ENCODE measurements around the gene DHX40.

The DHX40 gene

DNA sequence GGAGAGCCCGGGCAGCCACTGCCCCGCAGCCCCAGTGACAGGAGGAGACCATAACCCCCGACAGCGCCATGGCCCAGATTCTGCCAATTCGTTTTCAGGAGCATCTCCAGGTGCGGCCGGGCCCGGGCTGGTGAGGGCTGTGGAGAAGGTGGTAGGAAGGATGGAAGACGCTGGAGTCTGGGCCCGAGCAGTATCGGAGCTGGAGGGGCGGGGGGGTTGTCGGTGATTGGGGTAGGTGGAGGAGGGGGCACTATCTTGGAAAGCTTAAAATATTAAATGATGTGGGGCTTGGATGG is 54.6 kb downstream of the DHX40 start:
- H2AFZ ChIP-seq (ENCODE audit: low read depth) = peak overlapping the region; percentile 50

GRCh38 chr17:59620518-59621259 is 55.3 kb downstream of the DHX40 start:
- Histone ChIP-seq H3K4me3 (IDR thresholded peaks at IDR 0.05; ENCODE audit: insufficient read depth, low read depth, low read length) (no peak overlapping the region), H2AFZ (ENCODE audit: low read depth) (no peak overlapping the region), H3K27me3 (ENCODE audit: insufficient read depth, low read depth) (no peaks in the 10 kb centered on the region), H3K4me1 (ENCODE audit: low read depth, poor library complexity, severe bottlenecking) (peaks cover 63% of the 10 kb centered on the region), H4K20me1 (ENCODE audit: insufficient read depth) (peaks cover 44% of the 10 kb centered on the region), H3K9ac (peak overlapping the region; percentile 93; the same call in 1 of the 2 replicates), H3K27ac (peak overlapping the region; percentile 94; the same call in 1 of the 2 replicates), H3K36me3 (ENCODE audit: insufficient read depth) (no peaks in the 10 kb centered on the region), H3K4me2 (peak overlapping the region; percentile 88), H3K79me2 (ENCODE audit: insufficient read depth, low read depth) (peaks cover 66% of the 10 kb centered on the region)
- TF ChIP-seq CTCF (conservative IDR thresholded peaks at IDR 0.05; ENCODE audit: low read depth, low read length) = no peak

More for the DNA sequence above, 54.6 kb downstream of the DHX40 start:
- H3K4me2 ChIP-seq = peak overlapping the region; percentile 55
- peaks cover 37% of the 10 kb centered on the region for H4K20me1 ChIP-seq (ENCODE audit: insufficient read depth)
- no peaks in the 10 kb centered on the region for H3K36me3 ChIP-seq (ENCODE audit: insufficient read depth)
- peaks cover 60% of the 10 kb centered on the region for H3K79me2 ChIP-seq (ENCODE audit: insufficient read depth, low read depth)
- H3K27me3 ChIP-seq (ENCODE audit: insufficient read depth, low read depth) = no peaks in the 10 kb centered on the region
- peak overlapping the region; percentile 94 for H3K27ac ChIP-seq
- H3K9ac ChIP-seq = peak overlapping the region; percentile 93
- no peak overlapping the region for H3K4me3 ChIP-seq (IDR thresholded peaks at IDR 0.05; ENCODE audit: insufficient read depth, low read depth, low read length)
- no peak for TF ChIP-seq CTCF (conservative IDR thresholded peaks at IDR 0.05; ENCODE audit: low read depth, low read length)
- peaks cover 57% of the 10 kb centered on the region for H3K4me1 ChIP-seq (ENCODE audit: low read depth, poor library complexity, severe bottlenecking)

GRCh38 chr17:59621771-59622170 is 56.4 kb downstream of the DHX40 start:
- peak overlapping the region; percentile 24; the same call in 1 of the 2 replicates for H3K27ac ChIP-seq
- H2AFZ ChIP-seq (ENCODE audit: low read depth) = no peak overlapping the region
- H3K4me2 ChIP-seq = peak overlapping the region; percentile 88
- H3K79me2 ChIP-seq (ENCODE audit: insufficient read depth, low read depth) = peaks cover 77% of the 10 kb centered on the region
- H3K9ac ChIP-seq = peak overlapping the region; percentile 53; the same call in 1 of the 2 replicates
- peaks cover 53% of the 10 kb centered on the region for H4K20me1 ChIP-seq (ENCODE audit: insufficient read depth)
- no peaks in the 10 kb centered on the region for H3K27me3 ChIP-seq (ENCODE audit: insufficient read depth, low read depth)
- H3K4me1 ChIP-seq (ENCODE audit: low read depth, poor library complexity, severe bottlenecking) = peaks cover 70% of the 10 kb centered on the region
- no peaks in the 10 kb centered on the region for H3K36me3 ChIP-seq (ENCODE audit: insufficient read depth)
- H3K4me3 ChIP-seq (IDR thresholded peaks at IDR 0.05; ENCODE audit: insufficient read depth, low read depth, low read length) = no peak overlapping the region
- no peak for TF ChIP-seq CTCF (conservative IDR thresholded peaks at IDR 0.05; ENCODE audit: low read depth, low read length)

- no peak overlapping the region for H3K4me3 ChIP-seq (IDR thresholded peaks at IDR 0.05; ENCODE audit: insufficient read depth, low read depth, low read length)
- peaks cover 64% of the 10 kb centered on the region for H4K20me1 ChIP-seq (ENCODE audit: insufficient read depth)
- no peak overlapping the region for H3K9ac ChIP-seq
- H3K27ac ChIP-seq = peak overlapping the region; percentile 24; the same call in 1 of the 2 replicates
- H3K36me3 ChIP-seq (ENCODE audit: insufficient read depth) = no peaks in the 10 kb centered on the region
- no peak overlapping the region for H2AFZ ChIP-seq (ENCODE audit: low read depth)
- TF ChIP-seq CTCF (conservative IDR thresholded peaks at IDR 0.05; ENCODE audit: low read depth, low read length) = no peak
- H3K4me1 ChIP-seq (ENCODE audit: low read depth, poor library complexity, severe bottlenecking) = peaks cover 65% of the 10 kb centered on the region
- H3K27me3 ChIP-seq (ENCODE audit: insufficient read depth, low read depth) = no peaks in the 10 kb centered on the region
- H3K79me2 ChIP-seq (ENCODE audit: insufficient read depth, low read depth) = peaks cover 81% of the 10 kb centered on the region
- H3K4me2 ChIP-seq = peak overlapping the region; percentile 88
These were observed 57.7 kb downstream of the DHX40 start for GRCh38 chr17:59623151-59623550.

Data from KMS-11 (cell line).